Measurements from ENCODE around the gene KIF12.
"Not testable (repeated sequence)": the region's sequence is repeated elsewhere in the genome, so short reads cannot be mapped to it uniquely, and the experiment has no call there.

The KIF12 gene

GRCh38 chr9:114098936-114099668 is at the start of gene KIF12:
KIF12 (minus strand) TSS chr9:114099292; CDS start chr9:114099276, 16 bp downstream.
- DNase-seq = no peak

DNA sequence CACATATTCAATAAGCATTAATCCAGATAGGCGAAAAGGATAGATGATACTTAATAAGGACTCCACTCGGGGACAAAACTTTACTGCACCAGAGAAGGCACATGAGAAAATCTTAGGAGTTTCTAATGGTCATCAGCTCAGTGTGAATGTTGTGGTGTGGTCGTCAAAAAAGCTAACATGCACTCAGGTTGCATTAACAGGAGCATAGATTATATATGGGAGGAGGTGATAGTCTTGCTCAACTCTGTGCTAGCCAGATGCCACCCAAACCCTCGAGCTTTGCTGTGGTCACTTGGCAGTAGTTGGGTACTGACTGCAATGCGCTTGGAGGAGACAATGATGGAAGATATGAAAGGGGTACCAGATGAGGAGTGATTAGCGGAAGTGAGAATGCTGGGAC is 47.6 kb upstream of the KIF12 start:
- DNase-seq = no peak

DNA sequence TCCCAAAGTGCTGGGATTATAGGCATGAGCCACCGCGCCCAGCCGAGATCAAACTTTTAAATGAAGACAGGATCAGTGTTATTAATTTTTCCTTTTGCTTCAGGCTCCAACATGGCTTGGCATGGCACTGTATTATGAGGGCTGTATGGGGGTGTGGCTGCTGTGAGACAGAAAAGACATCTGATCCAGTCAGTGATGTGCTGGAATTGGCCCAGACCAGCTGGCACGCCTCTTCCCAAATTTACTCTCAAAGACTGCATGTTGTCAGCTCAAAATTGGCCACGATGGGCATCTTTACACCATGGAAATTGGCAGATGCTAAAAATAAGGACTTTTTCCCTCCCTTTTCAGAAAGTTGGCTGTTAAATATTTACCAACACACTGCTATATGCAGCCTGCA is 44.1 kb upstream of the KIF12 start:
- no peak for DNase-seq

DNA sequence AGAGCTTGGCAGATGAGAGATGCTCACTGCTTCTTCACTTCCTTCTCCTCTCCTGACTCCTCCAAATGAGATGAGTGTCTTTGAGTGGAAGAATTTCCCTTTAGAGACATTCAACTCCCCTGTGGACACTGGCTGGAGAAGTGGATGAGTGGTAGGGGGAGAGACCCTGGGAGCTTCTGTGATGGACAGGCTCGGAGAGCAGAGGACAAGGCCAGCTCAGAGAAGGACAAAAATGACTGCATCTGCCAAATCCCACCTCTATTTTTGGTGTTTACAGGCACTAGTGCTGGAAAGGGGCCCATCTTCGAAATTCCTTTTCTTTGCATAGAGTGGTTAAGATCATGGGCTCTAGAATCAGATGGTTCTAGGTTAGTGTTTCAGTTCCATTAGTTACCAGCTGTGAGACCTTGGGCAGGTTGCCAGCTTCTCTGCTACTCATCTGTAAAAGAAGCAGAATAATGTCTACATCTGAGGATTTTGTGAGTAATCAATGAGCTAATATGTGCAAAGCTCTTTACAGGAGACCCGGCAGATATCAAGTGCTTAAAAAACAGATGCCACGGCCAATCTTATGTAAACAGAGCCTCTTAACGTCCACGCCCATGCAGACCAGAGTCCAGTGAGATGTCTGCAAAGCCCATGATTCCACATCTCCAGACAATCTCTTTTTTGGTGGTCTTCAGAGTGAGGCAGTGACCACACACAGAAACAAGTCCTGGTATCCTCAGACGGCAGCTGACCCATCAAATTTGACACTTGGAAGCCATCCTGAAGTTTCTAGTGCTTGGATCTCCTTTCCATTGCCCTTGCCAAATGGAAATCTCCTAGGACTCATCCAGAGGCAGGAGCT is 42.7 kb upstream of the KIF12 start:
- no peak for DNase-seq

- no peak for DNase-seq
Measured at GRCh38 chr9:114140850-114141249, 41.8 kb upstream of the KIF12 start.

DNA sequence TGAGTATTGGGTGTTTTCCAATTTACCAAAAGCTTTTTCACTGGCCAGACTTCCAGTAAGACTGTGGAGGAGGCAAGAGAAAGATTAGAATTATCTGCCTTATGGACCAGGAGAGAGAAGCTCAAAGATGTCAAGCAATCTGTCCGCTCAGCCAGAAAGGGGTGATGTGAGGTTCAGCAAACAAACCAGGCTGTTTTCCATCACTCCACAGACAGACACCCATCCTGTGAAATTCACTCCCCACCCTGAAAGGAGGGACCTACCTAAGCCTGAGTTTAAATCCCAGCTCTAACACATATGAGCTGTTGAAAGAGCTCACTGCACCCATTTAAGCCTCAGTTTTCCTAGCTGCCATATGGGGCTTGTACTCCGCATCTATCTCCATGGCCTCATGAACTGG is 41.3 kb upstream of the KIF12 start:
- DNase-seq = no peak

GRCh38 chr9:114139071-114139470 is 40.0 kb upstream of the KIF12 start:
- DNase-seq = no peak

- no peak for DNase-seq
Measured at GRCh38 chr9:114138552-114138971, 39.5 kb upstream of the KIF12 start.

DNA sequence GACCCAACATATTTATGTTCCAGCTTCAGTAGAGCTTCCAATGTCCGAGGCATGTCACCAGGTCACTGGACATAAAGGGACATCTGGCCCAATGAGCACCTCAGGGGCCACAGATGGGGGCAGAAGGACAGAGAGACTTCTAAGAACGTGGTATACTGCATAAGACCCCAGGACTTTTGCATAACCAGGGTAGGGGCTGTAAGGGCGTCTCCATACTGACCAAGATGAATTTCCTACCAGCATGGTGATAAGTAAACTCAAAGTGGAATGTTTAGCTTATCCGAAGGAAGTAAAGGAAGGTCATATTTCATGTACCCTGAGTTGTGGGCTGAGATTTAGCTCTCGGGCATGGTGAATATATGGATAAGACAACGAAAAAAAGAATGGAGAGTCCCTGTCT is 38.7 kb upstream of the KIF12 start:
- no peak for DNase-seq

GRCh38 chr9:114134827-114135396 is 35.8 kb upstream of the KIF12 start:
- no peak for DNase-seq

GRCh38 chr9:114132550-114132918 is 33.4 kb upstream of the KIF12 start:
- DNase-seq = no peak

GRCh38 chr9:114131808-114132549 is 32.9 kb upstream of the KIF12 start:
- DNase-seq = no peak

GRCh38 chr9:114130624-114131277 is 31.7 kb upstream of the KIF12 start:
- DNase-seq = no peak

- no peak for DNase-seq
Measured at GRCh38 chr9:114130141-114130540, 31.0 kb upstream of the KIF12 start.

- DNase-seq = not testable (repeated sequence)
Measured at GRCh38 chr9:114128759-114129158, 29.7 kb upstream of the KIF12 start.

DNA sequence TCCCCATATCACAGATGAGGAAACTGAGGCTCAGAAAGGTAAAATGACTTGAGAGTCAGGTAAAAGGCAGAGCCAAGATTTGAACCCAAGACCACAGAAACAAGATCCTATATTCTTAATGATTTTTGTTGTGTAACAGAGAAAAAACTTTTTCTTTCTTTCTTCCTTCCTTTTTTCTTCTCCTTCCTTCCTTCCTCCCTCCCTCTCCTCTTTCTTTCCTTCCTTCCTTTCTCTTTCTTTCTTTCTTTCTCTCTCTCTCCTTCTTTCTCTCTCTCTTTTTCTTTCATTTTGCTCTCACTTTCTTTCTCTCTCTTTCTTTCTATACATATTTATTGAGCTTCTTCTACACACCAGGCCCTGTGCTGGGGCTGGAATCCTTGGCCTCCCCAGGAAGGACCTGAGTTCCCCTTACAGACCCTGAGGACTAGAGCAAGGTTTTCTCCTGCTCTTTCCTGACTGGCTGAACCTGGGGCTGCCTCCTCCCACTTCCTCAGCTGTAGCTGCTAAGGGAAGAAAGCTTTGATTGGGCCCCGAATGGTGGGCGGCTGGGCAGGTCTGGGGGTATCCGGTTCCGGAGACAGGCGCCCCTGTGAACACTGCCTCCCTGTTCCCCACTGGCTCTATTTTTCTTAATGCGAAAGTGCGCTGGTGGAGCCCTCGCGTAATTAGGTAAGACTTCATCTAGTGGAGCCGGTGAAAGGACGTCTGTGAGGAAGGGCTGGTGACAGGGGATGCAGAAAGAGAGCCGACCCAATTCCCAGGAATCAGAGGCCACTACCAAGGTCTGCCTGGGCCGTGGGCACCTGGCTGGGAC is 27.4 kb upstream of the KIF12 start:
- DNase-seq = no peak

- no peak for DNase-seq
Measured at GRCh38 chr9:114125476-114126013, 26.5 kb upstream of the KIF12 start.

DNA sequence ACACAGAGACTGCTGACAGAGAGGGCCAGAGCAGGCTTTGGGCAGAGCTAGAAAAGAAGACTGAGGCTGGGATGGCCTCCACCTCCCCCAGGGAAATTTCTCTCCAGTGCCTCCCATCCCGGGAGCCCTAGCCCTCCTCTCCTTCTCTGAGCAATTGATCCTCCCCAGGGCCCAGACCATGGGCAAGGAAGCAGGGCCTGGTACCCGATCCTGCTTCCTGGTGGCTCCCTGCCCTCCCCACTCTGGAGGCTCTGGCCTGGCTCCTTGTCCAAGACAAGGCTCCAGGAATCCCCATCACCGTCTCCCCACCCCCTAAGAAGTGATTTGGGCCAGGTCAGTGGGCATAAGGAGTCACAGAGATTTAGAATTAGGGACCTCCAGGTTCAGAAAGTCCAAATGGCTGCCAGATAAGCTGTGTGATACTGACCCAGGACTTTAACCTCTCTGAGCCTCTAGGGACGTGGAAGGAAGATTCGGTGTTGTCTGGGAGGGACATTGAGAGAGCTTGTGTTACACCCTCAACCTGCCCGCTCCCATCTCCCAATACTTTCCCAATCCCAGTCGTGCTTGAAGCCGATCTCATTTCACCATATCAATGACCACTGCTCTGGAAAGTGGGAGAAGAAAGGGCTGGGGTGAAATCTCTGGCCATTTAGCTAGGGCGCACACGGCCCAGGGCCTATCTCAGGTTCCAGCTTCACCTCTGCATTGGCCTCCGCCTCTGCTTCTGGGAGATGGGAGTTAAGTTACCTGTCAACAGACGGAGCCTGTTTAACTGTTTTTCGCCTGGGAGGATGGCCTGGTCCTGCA is 25.8 kb upstream of the KIF12 start:
- DNase-seq = no peak

- DNase-seq = no peak
Measured at GRCh38 chr9:114124138-114124537, 25.0 kb upstream of the KIF12 start.
